GM23248 (cell line): Measurements from ENCODE around the gene FAM221B. TPM values are rescaled to one million over a fixed set of nuclear protein-coding genes. Genes with fewer than 3 reads are reported as not detected.

Experiments
- DNase-seq: peaks from one replicate; pipeline ENCODE4 v3.0.0-alpha.2; 2015
- H2AFZ ChIP-seq: fragments of 200-600 bp; sonication (generic); 2 replicates; pipeline ENCODE4 v1.6.1; 2016; ENCODE audit warnings: antibody characterized with exemption
- H3F3A ChIP-seq: fragments of 200-600 bp; sonication (generic); 2 replicates; pipeline ENCODE4 v1.6.1; 2016; ENCODE audit warnings: mild to moderate bottlenecking, antibody characterized with exemption, mixed run types; ENCODE audit not compliant: insufficient read depth
- H3K27ac ChIP-seq: fragments of 200-600 bp; sonication (generic); 2 replicates; pipeline ENCODE4 v1.5.1; 2016; ENCODE audit warnings: mild to moderate bottlenecking
- H3K27me3 ChIP-seq: fragments of 200-600 bp; sonication (generic); replicated peaks from 2 replicates; pipeline ENCODE4 v1.6.1; 2016; ENCODE audit warnings: mild to moderate bottlenecking; ENCODE audit not compliant: insufficient read depth
- H3K36me3 ChIP-seq: fragments of 200-600 bp; sonication (generic); 2 replicates; pipeline ENCODE4 v1.6.1; 2016; ENCODE audit warnings: low read depth, mild to moderate bottlenecking
- H3K4me1 ChIP-seq: fragments of 200-600 bp; sonication (generic); 2 replicates; pipeline ENCODE4 v1.6.1; 2016; ENCODE audit warnings: mild to moderate bottlenecking; ENCODE audit not compliant: insufficient read depth
- H3K4me2 ChIP-seq: fragments of 200-600 bp; sonication (generic); one replicate; pipeline ENCODE4 v1.6.1; 2016; ENCODE audit warnings: mild to moderate bottlenecking; ENCODE audit not compliant: unreplicated experiment
- H3K4me3 ChIP-seq: fragments of 200-600 bp; sonication (generic); 2 replicates; pipeline ENCODE4 v1.5.1; 2016; ENCODE audit warnings: mild to moderate bottlenecking
- H3K79me2 ChIP-seq: fragments of 200-600 bp; sonication (generic); 2 replicates; pipeline ENCODE4 v1.6.1; 2016; ENCODE audit warnings: mild to moderate bottlenecking; ENCODE audit not compliant: insufficient read depth
- H3K9ac ChIP-seq: fragments of 200-600 bp; sonication (generic); 2 replicates; pipeline ENCODE4 v1.6.1; 2016; ENCODE audit warnings: mild to moderate bottlenecking
- H3K9me2 ChIP-seq: fragments of 200-600 bp; sonication (generic); 2 replicates; pipeline ENCODE4 v1.6.1; 2016; ENCODE audit warnings: mixed run types, mild to moderate bottlenecking, moderate library complexity; ENCODE audit not compliant: insufficient read depth
- H3K9me3 ChIP-seq: fragments of 200-600 bp; sonication (generic); one replicate; pipeline ENCODE4 v1.6.1; 2017; ENCODE audit warnings: low read depth
- H4K20me1 ChIP-seq: fragments of 200-600 bp; sonication (generic); 2 replicates; pipeline ENCODE4 v1.6.0; 2016; ENCODE audit not compliant: insufficient read depth
- EZH2 ChIP-seq: fragments of 200-600 bp; sonication (generic); IDR thresholded peaks from 2 replicates; pipeline ENCODE4 v1.6.1; 2018; ENCODE audit warnings: antibody characterized with exemption, mild to moderate bottlenecking; ENCODE audit not compliant: insufficient read depth, poor library complexity, severe bottlenecking
- EZH2phosphoT487 ChIP-seq: fragments of 200-600 bp; sonication (generic); IDR thresholded peaks from 2 replicates; pipeline ENCODE4 v1.6.1; 2018; ENCODE audit warnings: antibody characterized with exemption, moderate library complexity, mild to moderate bottlenecking, low read depth; ENCODE audit not compliant: insufficient read depth
- WGBS, 2 experiments: methylation state at CpG; one replicate each; pipeline ENCODE4 v1.1.6; 2015 to 2017; ENCODE audit warnings: low lambda C conversion rate in 2 of 2, low coverage in 1 of 2; ENCODE audit errors: missing lambda C conversion rate in 2 of 2; 5-methylcytosine and 5-hydroxymethylcytosine counted together
- in situ Hi-C: fragments of 300-500 bp; cut with MboI; formaldehyde crosslinking; loops from 2 replicates; pipeline ENCODE4 v1.15.0; 2020
- polyA plus RNA-seq: library from polyadenylated mRNA; unstranded; fragments of >200 nt; fragmentation: Nextera tagmentation; extraction: Ambion mirVana; gene quantifications from 2 replicates; pipeline ENCODE4 v1.2.1, GENCODE V29; 2016
- total RNA-seq: library from RNA; depleted of rRNA; stranded (reverse); fragments of >200 nt; shearing (Covaris generic); gene quantifications from 2 replicates; pipeline ENCODE4 v1.2.3, GENCODE V29; 2014

The FAM221B gene
- total and polyA plus RNA-seq, 2 experiments from 2014 or later, result not detected

DNA sequence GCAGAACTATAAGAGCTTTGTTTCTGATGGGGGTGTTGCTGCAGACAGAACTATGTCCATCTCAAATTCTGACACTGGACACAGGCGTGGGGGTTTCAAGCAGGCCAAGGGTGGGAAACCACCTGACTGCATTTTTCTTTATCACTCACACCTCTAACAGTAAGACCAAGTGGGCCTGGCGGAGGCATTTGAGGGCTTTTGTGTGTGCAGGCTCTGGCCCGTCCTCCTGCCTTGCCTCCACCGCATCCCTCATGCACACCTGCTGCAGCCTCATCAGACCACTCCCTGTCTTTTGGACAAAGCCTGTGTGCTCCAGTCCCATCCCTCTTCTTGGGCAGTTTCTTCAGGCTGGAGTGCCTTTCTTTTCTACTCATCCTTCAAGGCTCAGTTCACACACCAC is 33.8 kb upstream of the FAM221B start:
- in situ Hi-C loops, result no loop called here
- H3K4me3 ChIP-seq, result no peak overlapping the region
- H3K9me2 ChIP-seq, result no peaks in the 10 kb centered on the region
- no peaks in the 10 kb centered on the region for H3K79me2 ChIP-seq
- WGBS, 2 experiments, result 77 to 80% methylated on average over 4 of the region's 4 CpGs
- H3F3A ChIP-seq, result no peaks in the 10 kb centered on the region
- no peak overlapping the region for H3K4me2 ChIP-seq
- H3K27ac ChIP-seq, result no peak overlapping the region
- TF ChIP-seq EZH2phosphoT487 (no peak), EZH2 (no peak)
- H3K9me3 ChIP-seq, result no peaks in the 10 kb centered on the region
- no peaks in the 10 kb centered on the region for H3K36me3 ChIP-seq
- peaks cover 15% of the 10 kb centered on the region for H3K27me3 ChIP-seq
- H4K20me1 ChIP-seq, result no peaks in the 10 kb centered on the region
- H3K9ac ChIP-seq, result no peak overlapping the region
- H2AFZ ChIP-seq, result no peak overlapping the region
- H3K4me1 ChIP-seq, result no peaks in the 10 kb centered on the region
- no peak for DNase-seq

DNA sequence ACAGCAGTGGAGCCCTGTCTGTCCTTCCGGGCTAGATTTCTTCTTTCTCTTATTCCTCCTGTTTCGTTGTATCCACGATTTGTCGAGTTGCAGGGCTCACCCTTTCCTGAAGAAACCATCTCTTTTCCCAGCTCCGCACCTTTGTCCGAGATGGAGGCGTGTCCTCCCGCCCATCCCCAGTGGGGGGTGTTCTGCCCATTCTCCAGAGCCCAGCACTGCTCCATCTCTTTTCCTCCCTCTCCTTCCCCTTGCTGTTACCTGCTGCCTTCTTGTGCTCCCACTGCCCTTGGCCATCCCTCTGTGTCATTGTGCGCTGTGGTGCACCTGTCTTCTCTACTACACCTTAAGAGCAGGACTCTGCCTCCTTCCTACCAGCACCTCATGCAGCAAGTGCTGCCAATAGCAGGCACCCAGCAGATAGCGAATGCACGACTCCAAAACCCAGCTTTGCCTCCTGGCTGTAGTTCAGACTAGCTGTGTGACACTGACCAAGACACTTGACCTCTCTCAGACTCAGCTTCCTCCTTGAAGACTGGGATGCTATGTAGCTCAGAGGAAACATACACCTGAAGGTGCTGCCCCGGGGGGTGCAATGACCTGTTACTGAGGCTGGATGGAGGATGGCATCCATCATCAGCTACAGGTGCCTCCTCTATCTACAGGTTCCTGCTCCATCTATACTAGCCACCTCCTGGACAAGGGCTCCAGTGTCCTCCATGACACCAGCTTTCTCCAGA is 32.8 kb upstream of the FAM221B start:
- no peak overlapping the region for H3K4me2 ChIP-seq
- no peak overlapping the region for H3K27ac ChIP-seq
- TF ChIP-seq EZH2phosphoT487 (no peak), EZH2 (no peak)
- H3K4me1 ChIP-seq, result no peaks in the 10 kb centered on the region
- no peak overlapping the region for H3K4me3 ChIP-seq
- no peaks in the 10 kb centered on the region for H4K20me1 ChIP-seq
- H3K9me3 ChIP-seq, result no peaks in the 10 kb centered on the region
- no peaks in the 10 kb centered on the region for H3K79me2 ChIP-seq
- no peaks in the 10 kb centered on the region for H3F3A ChIP-seq
- H2AFZ ChIP-seq, result no peak overlapping the region
- H3K9ac ChIP-seq, result no peak overlapping the region
- in situ Hi-C loops, result no loop called here
- no peak for DNase-seq
- peaks cover 15% of the 10 kb centered on the region for H3K27me3 ChIP-seq
- no peaks in the 10 kb centered on the region for H3K9me2 ChIP-seq
- no peaks in the 10 kb centered on the region for H3K36me3 ChIP-seq
- WGBS, 2 experiments, result 49 to 51% methylated on average over 12 of the region's 12 CpGs

DNA sequence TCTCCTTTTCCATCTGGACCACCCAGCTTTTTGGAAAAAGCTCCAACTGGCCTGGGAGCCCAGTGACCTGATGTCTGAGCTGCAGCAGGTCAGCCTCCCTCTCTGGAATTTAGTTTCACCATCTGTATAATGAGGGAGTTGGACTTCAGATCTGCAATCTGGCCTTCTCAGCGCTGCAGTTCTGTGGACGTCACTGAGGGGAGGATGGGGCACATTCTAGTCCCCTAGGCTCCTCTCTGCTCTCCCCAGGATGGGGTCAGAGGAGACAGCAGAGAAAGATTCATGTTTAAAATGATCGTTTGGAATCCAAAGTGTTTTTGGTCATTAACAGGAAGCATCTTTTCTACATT is 31.4 kb upstream of the FAM221B start:
- Histone ChIP-seq H3F3A (no peaks in the 10 kb centered on the region), H3K4me3 (no peak overlapping the region), H3K4me1 (no peaks in the 10 kb centered on the region), H2AFZ (no peak overlapping the region), H3K79me2 (no peaks in the 10 kb centered on the region), H4K20me1 (no peaks in the 10 kb centered on the region), H3K36me3 (no peaks in the 10 kb centered on the region), H3K9me3 (no peaks in the 10 kb centered on the region), H3K4me2 (no peak overlapping the region), H3K27me3 (peaks cover 15% of the 10 kb centered on the region), H3K27ac (no peak overlapping the region), H3K9me2 (no peaks in the 10 kb centered on the region), H3K9ac (no peak overlapping the region)
- WGBS, 2 experiments, result 3 to 4% methylated on average over 3 of the region's 3 CpGs
- TF ChIP-seq EZH2phosphoT487, result no peak
- no peak for DNase-seq
- in situ Hi-C loops, result no loop called here

DNA sequence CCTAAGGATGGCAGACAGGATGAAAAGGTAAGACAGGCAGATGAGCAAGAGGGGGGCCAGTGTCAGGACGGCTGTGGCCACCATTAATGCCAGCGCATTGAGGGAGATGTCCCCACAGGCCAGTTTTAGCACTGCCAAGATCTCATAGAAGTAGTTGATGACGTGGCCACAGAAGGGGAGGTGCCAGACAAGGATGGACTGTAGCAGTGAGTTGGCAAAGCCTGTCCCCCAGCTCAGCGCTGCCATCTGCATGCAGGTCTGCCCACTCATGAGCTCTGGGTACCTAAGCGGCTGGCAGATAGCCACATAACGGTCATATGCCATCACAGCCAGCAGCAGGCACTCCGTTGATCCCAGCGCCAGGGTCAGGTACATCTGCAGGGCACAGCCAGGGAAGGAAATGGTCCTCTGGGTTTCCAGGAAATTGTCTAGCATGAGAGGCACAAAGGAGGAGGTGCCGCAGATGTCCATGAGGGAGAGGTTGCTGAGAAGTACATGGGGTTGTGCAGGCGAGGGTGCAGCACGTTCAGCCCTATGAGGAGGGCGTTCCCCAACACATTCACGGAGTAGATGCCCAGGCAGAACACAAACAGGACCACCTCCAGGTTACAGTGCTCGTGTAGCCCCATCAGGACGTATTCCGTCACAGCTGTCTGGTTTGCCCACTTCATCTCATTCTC is 30.9 kb upstream of the FAM221B start:
- no peaks in the 10 kb centered on the region for H3F3A ChIP-seq
- WGBS, 2 experiments, result 31 to 36% methylated on average over 16 of the region's 16 CpGs
- H3K4me1 ChIP-seq, result no peaks in the 10 kb centered on the region
- peaks cover 15% of the 10 kb centered on the region for H3K27me3 ChIP-seq
- no peaks in the 10 kb centered on the region for H3K36me3 ChIP-seq
- no peak for TF ChIP-seq EZH2
- TF ChIP-seq EZH2phosphoT487, result no peak
- in situ Hi-C loops, result no loop called here
- no peak overlapping the region for H3K4me2 ChIP-seq
- no peaks in the 10 kb centered on the region for H3K9me3 ChIP-seq
- no peaks in the 10 kb centered on the region for H3K9me2 ChIP-seq
- H3K9ac ChIP-seq, result no peak overlapping the region
- peak; percentile 67 for DNase-seq
- H2AFZ ChIP-seq, result no peak overlapping the region
- no peaks in the 10 kb centered on the region for H4K20me1 ChIP-seq
- H3K27ac ChIP-seq, result no peak overlapping the region
- H3K79me2 ChIP-seq, result no peaks in the 10 kb centered on the region
- no peak overlapping the region for H3K4me3 ChIP-seq
